ENCODE data around the gene CPLX4.

CPLX4 gene

GRCh38 chr18:59340312-59340711 is 21.9 kb upstream of the CPLX4 start:
- no peak for DNase-seq (ENCODE audit: low read depth)
- TF ChIP-seq, protein P1, sequence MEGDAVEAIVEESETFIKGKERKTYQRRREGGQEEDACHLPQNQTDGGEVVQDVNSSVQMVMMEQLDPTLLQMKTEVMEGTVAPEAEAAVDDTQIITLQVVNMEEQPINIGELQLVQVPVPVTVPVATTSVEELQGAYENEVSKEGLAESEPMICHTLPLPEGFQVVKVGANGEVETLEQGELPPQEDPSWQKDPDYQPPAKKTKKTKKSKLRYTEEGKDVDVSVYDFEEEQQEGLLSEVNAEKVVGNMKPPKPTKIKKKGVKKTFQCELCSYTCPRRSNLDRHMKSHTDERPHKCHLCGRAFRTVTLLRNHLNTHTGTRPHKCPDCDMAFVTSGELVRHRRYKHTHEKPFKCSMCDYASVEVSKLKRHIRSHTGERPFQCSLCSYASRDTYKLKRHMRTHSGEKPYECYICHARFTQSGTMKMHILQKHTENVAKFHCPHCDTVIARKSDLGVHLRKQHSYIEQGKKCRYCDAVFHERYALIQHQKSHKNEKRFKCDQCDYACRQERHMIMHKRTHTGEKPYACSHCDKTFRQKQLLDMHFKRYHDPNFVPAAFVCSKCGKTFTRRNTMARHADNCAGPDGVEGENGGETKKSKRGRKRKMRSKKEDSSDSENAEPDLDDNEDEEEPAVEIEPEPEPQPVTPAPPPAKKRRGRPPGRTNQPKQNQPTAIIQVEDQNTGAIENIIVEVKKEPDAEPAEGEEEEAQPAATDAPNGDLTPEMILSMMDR (IDR thresholded peaks at IDR 0.05; ENCODE audit: control insufficient read depth, extremely low read depth, insufficient read depth), result no peak
- H3K4me3 ChIP-seq (ENCODE audit: low read depth, low read length), result no peak overlapping the region

DNA sequence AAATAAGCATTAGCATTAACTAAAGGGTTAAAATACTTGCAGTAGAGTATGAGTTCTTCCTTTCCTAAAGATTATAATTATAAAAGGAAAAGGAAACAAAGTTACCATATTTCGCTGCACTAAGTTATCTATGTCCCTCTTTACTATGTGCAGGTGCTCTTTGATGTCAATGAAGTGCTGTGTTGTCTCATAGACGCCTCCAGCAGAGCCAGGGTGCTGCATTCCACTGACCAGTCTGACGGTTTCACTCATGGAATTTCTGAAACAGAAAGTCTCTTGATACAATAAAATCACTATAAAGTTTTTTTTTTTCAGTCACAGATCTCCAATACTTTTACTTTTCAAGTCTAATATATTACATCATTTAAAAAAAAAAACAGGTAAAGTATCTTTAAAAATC is 14.5 kb upstream of the CPLX4 start:
- DNase-seq (ENCODE audit: low read depth), result no peak
- TF ChIP-seq, protein P1 (IDR thresholded peaks at IDR 0.05; ENCODE audit: control insufficient read depth, extremely low read depth, insufficient read depth), result no peak
- no peak overlapping the region for H3K4me3 ChIP-seq (ENCODE audit: low read depth, low read length)

- H3K4me3 ChIP-seq (ENCODE audit: low read depth, low read length), result no peak overlapping the region
- TF ChIP-seq, protein P1 (IDR thresholded peaks at IDR 0.05; ENCODE audit: control insufficient read depth, extremely low read depth, insufficient read depth), result no peak
- DNase-seq (ENCODE audit: low read depth), result no peak
Measured at GRCh38 chr18:59328683-59329082, 10.2 kb upstream of the CPLX4 start.

GRCh38 chr18:59325965-59326364 is 7.5 kb upstream of the CPLX4 start:
- DNase-seq (ENCODE audit: low read depth), result no peak
- H3K4me3 ChIP-seq (ENCODE audit: low read depth, low read length), result no peak overlapping the region
- TF ChIP-seq, protein P1 (IDR thresholded peaks at IDR 0.05; ENCODE audit: control insufficient read depth, extremely low read depth, insufficient read depth), result no peak

GRCh38 chr18:59324623-59324971 is 6.1 kb upstream of the CPLX4 start:
- no peak overlapping the region for H3K4me3 ChIP-seq (ENCODE audit: low read depth, low read length)
- TF ChIP-seq, protein P1 (IDR thresholded peaks at IDR 0.05; ENCODE audit: control insufficient read depth, extremely low read depth, insufficient read depth), result no peak
- no peak for DNase-seq (ENCODE audit: low read depth)

- DNase-seq (ENCODE audit: low read depth), result no peak
- H3K4me3 ChIP-seq (ENCODE audit: low read depth, low read length), result no peak overlapping the region
- TF ChIP-seq, protein P1 (IDR thresholded peaks at IDR 0.05; ENCODE audit: control insufficient read depth, extremely low read depth, insufficient read depth), result no peak
Measured at GRCh38 chr18:59323931-59324622, 5.6 kb upstream of the CPLX4 start.

DNA sequence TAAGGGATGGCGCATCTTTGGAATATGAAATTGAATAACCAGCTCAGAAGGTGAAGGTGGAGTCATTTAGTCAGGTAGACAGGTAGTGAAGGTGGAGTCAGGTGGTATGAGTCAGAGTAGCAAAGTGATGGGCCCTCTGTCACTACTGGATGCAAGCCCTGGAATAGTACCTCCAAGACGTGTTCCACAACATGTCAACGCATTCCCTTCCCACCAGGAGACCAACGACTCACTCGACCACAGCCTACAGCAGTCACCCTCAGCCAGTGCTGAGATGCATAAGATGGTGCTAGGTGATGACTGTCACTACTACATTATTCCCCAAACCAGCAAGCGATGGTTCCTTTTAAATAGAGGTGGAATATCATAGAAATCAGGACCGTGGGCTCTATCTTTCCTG is 6.8 kb downstream of the CPLX4 start:
- H3K4me3 ChIP-seq (ENCODE audit: low read depth, low read length), result no peak overlapping the region
- no peak for DNase-seq (ENCODE audit: low read depth)
- TF ChIP-seq, protein P1 (IDR thresholded peaks at IDR 0.05; ENCODE audit: control insufficient read depth, extremely low read depth, insufficient read depth), result no peak

Data from LNCaP clone FGC (cell line).